Lung (tissue), 12 donors: Measurements from ENCODE around the gene HOTAIR. TPM values are rescaled to one million over a fixed set of nuclear protein-coding genes. Genes with fewer than 3 reads are reported as not detected.

Source experiments
- ATAC-seq: fragments of 200-7000 bp; cut with Tn5 transposase; one replicate; pipeline ENCODE4 v1.9.1; 2020; ENCODE audit warnings: moderate number of reproducible peaks; ENCODE audit not compliant: insufficient read depth, low FRiP score
- DNase-seq, 3 donors: peaks; one replicate each; pipeline ENCODE4 v3.0.0-alpha.2; 2013 to 2017
- H3K27ac ChIP-seq, 2 donors: one replicate each; pipeline ENCODE4 v1.5.1; 2013; ENCODE audit warnings: mild to moderate bottlenecking in 2 of 2, moderate library complexity in 2 of 2, control low read depth in 1 of 2, inconsistent platforms in 1 of 2, low read depth in 1 of 2, low read length in 1 of 2
- H3K27me3 ChIP-seq, 3 donors: one replicate each; pipeline ENCODE4 v1.5.1; 2013; ENCODE audit warnings: low read length in 2 of 3; ENCODE audit not compliant: control insufficient read depth in 3 of 3, insufficient read depth in 3 of 3
- H3K36me3 ChIP-seq, 4 donors: one replicate each; pipeline ENCODE4 v1.5.1; 2013; ENCODE audit warnings: low read length in 4 of 4, mild to moderate bottlenecking in 1 of 4, moderate library complexity in 1 of 4; ENCODE audit not compliant: control insufficient read depth in 4 of 4, insufficient read depth in 4 of 4
- H3K4me1 ChIP-seq, 5 donors: one replicate each; pipeline ENCODE4 v1.5.1; 2013; ENCODE audit warnings: low read length in 5 of 5, mild to moderate bottlenecking in 2 of 5, moderate library complexity in 1 of 5; ENCODE audit not compliant: control insufficient read depth in 5 of 5, insufficient read depth in 5 of 5
- H3K4me3 ChIP-seq: one replicate; pipeline ENCODE4 v1.5.1; 2013; ENCODE audit warnings: mild to moderate bottlenecking, control low read depth, moderate library complexity
- H3K9ac ChIP-seq, 2 donors: one replicate each; pipeline ENCODE4 v1.5.1; 2013; ENCODE audit warnings: low read length in 2 of 2, control low read depth in 1 of 2; ENCODE audit not compliant: insufficient read depth in 1 of 2
- H3K9me3 ChIP-seq, 4 donors: one replicate each; pipeline ENCODE4 v1.5.1; 2013; ENCODE audit warnings: low read length in 3 of 4, mild to moderate bottlenecking in 1 of 4, moderate library complexity in 1 of 4; ENCODE audit not compliant: control insufficient read depth in 4 of 4, insufficient read depth in 3 of 4
- CTCF ChIP-seq: IDR thresholded peaks from 2 replicates; pipeline ENCODE4 v1.5.1; 2012; ENCODE audit warnings: mild to moderate bottlenecking; ENCODE audit errors: control extremely low read depth, extremely low read depth
- WGBS, 2 donors: extraction: QIAGEN DNeasy Blood & Tissue Kit; methylation state at CpG; one replicate each; pipeline ENCODE4 v1.1.7; 2013; 5-methylcytosine and 5-hydroxymethylcytosine counted together
- polyA plus RNA-seq, 2 donors: library from polyadenylated mRNA; stranded (reverse); fragments of 200-250 nt; gene quantifications; one replicate each; pipeline ENCODE4 v1.2.1, GENCODE V29; 2013
- total RNA-seq, 2 donors: library from RNA; depleted of rRNA in 1 of 2; stranded (reverse); fragments of >200 nt in 1 of 2; gene quantifications; one replicate each; pipeline ENCODE4 v1.2.1, GENCODE V29; 2014 to 2021
- donor health status: control.
- donor health status: control.
- donor health status: Bipolar disorder and iron deficiency.
- donor health status: healthy.
- donor health status: DM: yes; HTN: yes; CAD: no.

HOTAIR gene
- total and polyA plus RNA-seq, 4 donors: 0.15 TPM; not detected in 3

- ATAC-seq (no peak), DNase-seq (no peak)
- H3K4me3 ChIP-seq: no peak overlapping the region
- peaks cover 25 to 97% (median 94%) of the 10 kb centered on the region in 3 donors for H3K27me3 ChIP-seq
- TF ChIP-seq CTCF: no peak
- 10 to 16% methylated on average over 4 of the region's 4 CpGs for WGBS, 2 donors
- no peak overlapping the region for H3K9ac ChIP-seq
- H3K36me3 ChIP-seq: no peaks in the 10 kb centered on the region
- peaks cover 0 to 15% (median 0%) of the 10 kb centered on the region in 4 donors for H3K9me3 ChIP-seq
- no peak overlapping the region for H3K27ac ChIP-seq
- peaks cover 0 to 10% (median 0%) of the 10 kb centered on the region in 5 donors for H3K4me1 ChIP-seq
Observed at GRCh38 chr12:53959314-53959713, 15.4 kb downstream of the HOTAIR start.

GRCh38 chr12:53958128-53958527 is 16.6 kb downstream of the HOTAIR start:
- Histone ChIP-seq H3K27ac (no peak overlapping the region), H3K4me3 (no peak overlapping the region), H3K36me3 (no peaks in the 10 kb centered on the region), H3K4me1 (peaks cover 0 to 9% (median 0%) of the 10 kb centered on the region in 5 donors), H3K27me3 (peaks cover 20 to 97% (median 94%) of the 10 kb centered on the region in 3 donors), H3K9me3 (peaks cover 0 to 15% (median 0%) of the 10 kb centered on the region in 4 donors), H3K9ac (no peak overlapping the region)
- no peak for TF ChIP-seq CTCF
- no peak for ATAC-seq
- no peak for DNase-seq
- WGBS, 2 donors: 22 to 24% methylated on average over 3 of the region's 3 CpGs

- Histone ChIP-seq H3K9ac (no peak overlapping the region), H3K9me3 (peaks cover 0 to 15% (median 0%) of the 10 kb centered on the region in 4 donors), H3K36me3 (no peaks in the 10 kb centered on the region), H3K4me3 (no peak overlapping the region), H3K27me3 (peaks cover 16 to 97% (median 93%) of the 10 kb centered on the region in 3 donors), H3K4me1 (peaks cover 0 to 9% (median 0%) of the 10 kb centered on the region in 5 donors), H3K27ac (no peak overlapping the region)
- 8 to 10% methylated on average over 11 of the region's 11 CpGs for WGBS, 2 donors
- ATAC-seq (no peak), DNase-seq (no peak)
- TF ChIP-seq CTCF: no peak
Observed at GRCh38 chr12:53956914-53957536, 17.7 kb downstream of the HOTAIR start.
